Lung (tissue), 12 donors: ENCODE data around the gene UGT8. TPM values are rescaled to one million over a fixed set of nuclear protein-coding genes. Genes with fewer than 3 reads are reported as not detected.
A peak's percentile ranks its signal among the peaks of the same experiment; 100 is the strongest.
"Not testable (repeated sequence)": the region's sequence is repeated elsewhere in the genome, so short reads cannot be mapped to it uniquely, and the experiment has no call there.

Experiments used
- ATAC-seq: fragments of 200-7000 bp; cut with Tn5 transposase; one replicate; pipeline ENCODE4 v1.9.1; 2020; ENCODE audit warnings: moderate number of reproducible peaks; ENCODE audit not compliant: insufficient read depth, low FRiP score
- DNase-seq, 3 donors: peaks; one replicate each; pipeline ENCODE4 v3.0.0-alpha.2; 2013 to 2017
- H3K27ac ChIP-seq, 2 donors: one replicate each; pipeline ENCODE4 v1.5.1; 2013; ENCODE audit warnings: mild to moderate bottlenecking in 2 of 2, moderate library complexity in 2 of 2, control low read depth in 1 of 2, inconsistent platforms in 1 of 2, low read depth in 1 of 2, low read length in 1 of 2
- H3K27me3 ChIP-seq, 3 donors: one replicate each; pipeline ENCODE4 v1.5.1; 2013; ENCODE audit warnings: low read length in 2 of 3; ENCODE audit not compliant: control insufficient read depth in 3 of 3, insufficient read depth in 3 of 3
- H3K36me3 ChIP-seq, 4 donors: one replicate each; pipeline ENCODE4 v1.5.1; 2013; ENCODE audit warnings: low read length in 4 of 4, mild to moderate bottlenecking in 1 of 4, moderate library complexity in 1 of 4; ENCODE audit not compliant: control insufficient read depth in 4 of 4, insufficient read depth in 4 of 4
- H3K4me1 ChIP-seq, 5 donors: one replicate each; pipeline ENCODE4 v1.5.1; 2013; ENCODE audit warnings: low read length in 5 of 5, mild to moderate bottlenecking in 2 of 5, moderate library complexity in 1 of 5; ENCODE audit not compliant: control insufficient read depth in 5 of 5, insufficient read depth in 5 of 5
- H3K4me3 ChIP-seq: one replicate; pipeline ENCODE4 v1.5.1; 2013; ENCODE audit warnings: mild to moderate bottlenecking, control low read depth, moderate library complexity
- H3K9ac ChIP-seq, 2 donors: one replicate each; pipeline ENCODE4 v1.5.1; 2013; ENCODE audit warnings: low read length in 2 of 2, control low read depth in 1 of 2; ENCODE audit not compliant: insufficient read depth in 1 of 2
- H3K9me3 ChIP-seq, 4 donors: one replicate each; pipeline ENCODE4 v1.5.1; 2013; ENCODE audit warnings: low read length in 3 of 4, mild to moderate bottlenecking in 1 of 4, moderate library complexity in 1 of 4; ENCODE audit not compliant: control insufficient read depth in 4 of 4, insufficient read depth in 3 of 4
- WGBS, 2 donors: extraction: QIAGEN DNeasy Blood & Tissue Kit; methylation state at CpG; one replicate each; pipeline ENCODE4 v1.1.7; 2013; 5-methylcytosine and 5-hydroxymethylcytosine counted together
- polyA plus RNA-seq, 2 donors: library from polyadenylated mRNA; stranded (reverse); fragments of 200-250 nt; gene quantifications; one replicate each; pipeline ENCODE4 v1.2.1, GENCODE V29; 2013
- total RNA-seq, 2 donors: library from RNA; depleted of rRNA in 1 of 2; stranded (reverse); fragments of >200 nt in 1 of 2; gene quantifications; one replicate each; pipeline ENCODE4 v1.2.1, GENCODE V29; 2014 to 2021
- TF ChIP-seq, protein P1 (sequence below): IDR thresholded peaks from 2 replicates; pipeline ENCODE4 v1.5.1; 2012; ENCODE audit warnings: mild to moderate bottlenecking; ENCODE audit errors: control extremely low read depth, extremely low read depth
- donor health status: control.
- donor health status: control.
- donor health status: Bipolar disorder and iron deficiency.
- donor health status: healthy.
- donor health status: DM: yes; HTN: yes; CAD: no.

UGT8 gene
- total and polyA plus RNA-seq, 4 donors: 0.37 to 9.9 (median 1.8) TPM

DNA sequence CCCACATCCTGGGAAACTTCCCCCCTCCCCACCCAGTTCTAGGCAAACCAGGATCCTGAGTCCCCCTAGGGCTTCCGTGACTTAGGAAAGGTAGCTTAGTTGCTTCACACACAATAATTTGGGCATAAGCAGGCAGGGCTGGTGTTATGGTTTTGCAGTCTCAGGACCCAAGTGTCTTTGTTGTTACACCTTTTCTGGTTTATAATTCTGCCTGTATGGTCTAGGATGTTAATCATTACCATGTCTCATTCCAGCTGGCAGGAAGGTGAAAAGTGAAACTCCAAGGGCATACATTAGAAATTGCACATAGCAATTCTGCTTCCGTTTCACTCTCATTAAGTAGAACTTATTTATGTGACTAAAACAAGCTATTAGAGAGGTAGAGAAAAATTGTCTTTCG, 16.8 kb downstream of the UGT8 start:
- peak in 2 of 3 donors; percentile 38 to 71 for DNase-seq
- H3K27ac ChIP-seq: no peak overlapping the region
- H3K27me3 ChIP-seq: no peaks in the 10 kb centered on the region
- H3K36me3 ChIP-seq: no peaks in the 10 kb centered on the region
- no peaks in the 10 kb centered on the region for H3K9me3 ChIP-seq
- H3K4me1 ChIP-seq: no peaks in the 10 kb centered on the region
- WGBS, 2 donors: 55 to 80% methylated on average over 3 of the region's 3 CpGs
- H3K9ac ChIP-seq: peak overlapping the region in 1 of 2 donors; percentile 55
- TF ChIP-seq, protein P1, sequence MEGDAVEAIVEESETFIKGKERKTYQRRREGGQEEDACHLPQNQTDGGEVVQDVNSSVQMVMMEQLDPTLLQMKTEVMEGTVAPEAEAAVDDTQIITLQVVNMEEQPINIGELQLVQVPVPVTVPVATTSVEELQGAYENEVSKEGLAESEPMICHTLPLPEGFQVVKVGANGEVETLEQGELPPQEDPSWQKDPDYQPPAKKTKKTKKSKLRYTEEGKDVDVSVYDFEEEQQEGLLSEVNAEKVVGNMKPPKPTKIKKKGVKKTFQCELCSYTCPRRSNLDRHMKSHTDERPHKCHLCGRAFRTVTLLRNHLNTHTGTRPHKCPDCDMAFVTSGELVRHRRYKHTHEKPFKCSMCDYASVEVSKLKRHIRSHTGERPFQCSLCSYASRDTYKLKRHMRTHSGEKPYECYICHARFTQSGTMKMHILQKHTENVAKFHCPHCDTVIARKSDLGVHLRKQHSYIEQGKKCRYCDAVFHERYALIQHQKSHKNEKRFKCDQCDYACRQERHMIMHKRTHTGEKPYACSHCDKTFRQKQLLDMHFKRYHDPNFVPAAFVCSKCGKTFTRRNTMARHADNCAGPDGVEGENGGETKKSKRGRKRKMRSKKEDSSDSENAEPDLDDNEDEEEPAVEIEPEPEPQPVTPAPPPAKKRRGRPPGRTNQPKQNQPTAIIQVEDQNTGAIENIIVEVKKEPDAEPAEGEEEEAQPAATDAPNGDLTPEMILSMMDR: no peak
- peak; percentile 41 for ATAC-seq
- H3K4me3 ChIP-seq: no peak overlapping the region

DNA sequence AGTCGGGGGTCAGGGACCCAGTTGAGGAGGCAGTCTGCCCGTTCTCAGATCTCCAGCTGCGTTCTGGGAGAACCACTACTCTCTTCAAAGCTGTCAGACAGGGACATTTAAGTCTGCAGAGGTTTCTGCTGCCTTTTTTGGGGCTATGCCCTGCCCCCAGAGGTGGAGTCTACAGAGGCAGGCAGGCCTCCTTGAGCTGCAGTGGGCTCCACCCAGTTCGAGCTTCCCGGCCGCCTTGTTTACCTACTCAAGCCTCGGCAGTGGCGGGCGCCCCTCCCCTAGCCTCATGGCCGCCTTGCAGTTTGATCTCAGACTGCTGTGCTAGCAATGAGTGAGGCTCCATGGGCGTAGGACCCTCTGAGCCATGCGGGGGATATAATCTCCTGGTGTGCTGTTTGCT, 17.4 kb downstream of the UGT8 start:
- not testable (repeated sequence) for H3K4me1 ChIP-seq, DNase-seq, H3K4me3 ChIP-seq, ATAC-seq, H3K36me3 ChIP-seq, H3K9me3 ChIP-seq, H3K9ac ChIP-seq, H3K27me3 ChIP-seq, H3K27ac ChIP-seq
- 71 to 76% methylated on average over 12 of the region's 12 CpGs for WGBS, 2 donors

DNA sequence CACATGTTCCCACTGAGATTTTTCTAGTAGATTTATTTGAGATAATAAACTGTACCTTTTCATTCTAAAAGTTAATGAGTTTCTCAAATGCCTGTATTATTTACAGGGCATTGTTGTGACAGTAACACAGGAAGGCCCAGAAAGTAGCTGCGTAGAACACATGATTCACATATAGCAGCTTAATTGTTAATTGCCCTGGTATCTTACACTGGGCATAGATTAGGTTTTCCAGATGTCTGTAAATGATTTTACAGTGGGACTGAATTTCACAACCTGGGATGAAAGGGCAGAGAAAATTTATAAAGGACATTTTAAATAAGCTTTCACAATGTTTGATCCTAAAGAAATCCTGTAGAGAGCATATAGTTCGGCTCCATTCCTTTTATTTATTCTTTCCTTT, 27.6 kb downstream of the UGT8 start:
- Histone ChIP-seq H3K9ac (no peak overlapping the region), H3K27me3 (no peaks in the 10 kb centered on the region), H3K36me3 (no peaks in the 10 kb centered on the region), H3K4me3 (no peak overlapping the region), H3K27ac (no peak overlapping the region), H3K9me3 (no peaks in the 10 kb centered on the region), H3K4me1 (no peaks in the 10 kb centered on the region)
- ATAC-seq: no peak
- 88% methylated on average over 2 of the region's 2 CpGs for WGBS, 2 donors
- no peak for DNase-seq
- TF ChIP-seq, protein P1: no peak

DNA sequence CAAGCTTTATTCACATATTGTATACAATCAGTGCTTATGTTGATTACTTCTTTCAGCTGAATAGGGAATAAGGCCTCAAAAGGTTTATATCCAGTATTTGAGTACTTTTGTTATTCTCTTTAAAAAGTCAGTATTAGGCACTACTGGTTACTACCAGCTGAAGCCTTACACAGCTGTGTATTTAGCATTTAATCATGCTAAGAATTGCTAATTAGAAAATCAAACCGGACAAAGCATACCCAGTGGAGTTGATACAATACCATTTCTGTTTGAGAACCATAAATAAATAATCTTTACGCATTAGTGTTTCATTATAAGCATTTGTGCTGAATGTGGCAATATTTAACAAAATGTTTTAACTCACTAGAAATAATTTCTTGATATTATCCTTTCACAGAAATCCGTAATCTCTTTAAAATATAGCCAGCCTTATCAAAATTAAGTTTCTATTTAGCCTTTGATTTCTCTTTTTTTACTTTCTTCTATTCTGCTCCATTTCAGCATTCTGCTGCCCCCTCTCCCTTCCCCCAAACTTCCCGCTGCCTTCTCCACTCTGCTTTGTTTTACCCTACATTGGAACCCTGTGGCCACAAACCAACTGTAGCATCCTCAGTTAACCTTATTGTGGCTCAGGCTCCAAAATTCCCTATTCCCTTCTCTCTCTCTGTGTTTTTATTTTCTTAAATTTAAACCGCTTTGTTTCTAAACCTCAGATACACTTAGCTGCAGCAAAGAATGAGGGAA, 37.8 kb downstream of the UGT8 start:
- TF ChIP-seq, protein P1: no peak
- Histone ChIP-seq H3K9me3 (no peaks in the 10 kb centered on the region), H3K4me3 (no peak overlapping the region), H3K4me1 (no peaks in the 10 kb centered on the region), H3K9ac (no peak overlapping the region), H3K36me3 (no peaks in the 10 kb centered on the region), H3K27ac (no peak overlapping the region), H3K27me3 (no peaks in the 10 kb centered on the region)
- no peak for ATAC-seq
- no peak for DNase-seq
- 90 to 93% methylated on average over 5 of the region's 5 CpGs for WGBS, 2 donors
